Measurements from ENCODE around the gene KCMF1.

DNA sequence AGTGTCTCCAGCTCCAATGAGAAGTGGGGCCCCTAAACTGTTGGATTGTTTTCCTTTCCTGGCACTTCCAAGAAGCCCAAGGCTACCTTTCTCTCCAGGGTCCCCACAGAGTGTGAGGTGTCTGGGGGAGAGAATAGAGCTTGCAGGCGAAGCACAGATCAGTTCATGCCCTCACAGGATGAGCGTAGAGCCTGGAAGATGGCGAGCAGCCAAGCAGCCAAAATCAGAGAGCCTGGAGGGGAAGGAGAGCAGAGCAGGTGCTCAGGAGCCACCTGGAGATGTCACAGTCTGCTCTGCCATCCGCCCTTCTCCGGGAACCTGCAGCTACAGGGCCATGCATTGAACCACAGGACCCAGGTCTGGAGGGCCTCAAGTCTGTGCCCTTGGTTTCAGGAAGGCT, 107.6 kb downstream of the KCMF1 start:
- TF ChIP-seq, protein P1, sequence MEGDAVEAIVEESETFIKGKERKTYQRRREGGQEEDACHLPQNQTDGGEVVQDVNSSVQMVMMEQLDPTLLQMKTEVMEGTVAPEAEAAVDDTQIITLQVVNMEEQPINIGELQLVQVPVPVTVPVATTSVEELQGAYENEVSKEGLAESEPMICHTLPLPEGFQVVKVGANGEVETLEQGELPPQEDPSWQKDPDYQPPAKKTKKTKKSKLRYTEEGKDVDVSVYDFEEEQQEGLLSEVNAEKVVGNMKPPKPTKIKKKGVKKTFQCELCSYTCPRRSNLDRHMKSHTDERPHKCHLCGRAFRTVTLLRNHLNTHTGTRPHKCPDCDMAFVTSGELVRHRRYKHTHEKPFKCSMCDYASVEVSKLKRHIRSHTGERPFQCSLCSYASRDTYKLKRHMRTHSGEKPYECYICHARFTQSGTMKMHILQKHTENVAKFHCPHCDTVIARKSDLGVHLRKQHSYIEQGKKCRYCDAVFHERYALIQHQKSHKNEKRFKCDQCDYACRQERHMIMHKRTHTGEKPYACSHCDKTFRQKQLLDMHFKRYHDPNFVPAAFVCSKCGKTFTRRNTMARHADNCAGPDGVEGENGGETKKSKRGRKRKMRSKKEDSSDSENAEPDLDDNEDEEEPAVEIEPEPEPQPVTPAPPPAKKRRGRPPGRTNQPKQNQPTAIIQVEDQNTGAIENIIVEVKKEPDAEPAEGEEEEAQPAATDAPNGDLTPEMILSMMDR (conservative IDR thresholded peaks at IDR 0.05; ENCODE audit: low read depth, low read length) = no peak
- TF ChIP-seq EZH2 (IDR thresholded peaks at IDR 0.05; ENCODE audit: low read length, unreplicated experiment) = no peak

Data from PC-3 (cell line).